GM18870 (cell line): Measurements from ENCODE around the gene CDK6.
"Not testable (repeated sequence)": the region's sequence is repeated elsewhere in the genome, so short reads cannot be mapped to it uniquely, and the experiment has no call there.

ENCODE experiments used
- ATAC-seq: cut with Tn5 transposase; IDR thresholded peaks from one replicate; pipeline ENCODE4 v1.9.1; 2021; ENCODE audit warnings: moderate library complexity; ENCODE audit not compliant: unreplicated experiment

The CDK6 gene

DNA sequence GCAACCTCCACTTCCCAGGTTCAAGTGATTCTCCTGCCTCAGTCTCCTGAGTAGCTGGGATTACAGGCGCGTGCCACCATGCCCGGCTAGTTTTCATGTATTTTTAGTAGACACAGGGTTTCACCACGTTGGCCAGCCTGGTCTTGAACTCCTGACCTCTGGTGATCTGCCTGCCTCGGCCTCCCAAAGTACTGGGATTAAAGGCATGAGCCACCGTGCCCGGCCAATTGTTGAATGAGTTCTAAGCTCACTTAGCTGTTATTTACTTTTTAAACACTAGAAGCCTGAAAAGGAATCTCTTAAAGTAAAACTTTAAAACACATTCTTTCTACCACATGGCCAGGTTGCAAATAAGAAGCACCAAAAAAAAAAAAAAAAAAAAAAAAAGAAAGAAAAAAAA, 231.9 kb downstream of the CDK6 start:
- not testable (repeated sequence) for ATAC-seq

DNA sequence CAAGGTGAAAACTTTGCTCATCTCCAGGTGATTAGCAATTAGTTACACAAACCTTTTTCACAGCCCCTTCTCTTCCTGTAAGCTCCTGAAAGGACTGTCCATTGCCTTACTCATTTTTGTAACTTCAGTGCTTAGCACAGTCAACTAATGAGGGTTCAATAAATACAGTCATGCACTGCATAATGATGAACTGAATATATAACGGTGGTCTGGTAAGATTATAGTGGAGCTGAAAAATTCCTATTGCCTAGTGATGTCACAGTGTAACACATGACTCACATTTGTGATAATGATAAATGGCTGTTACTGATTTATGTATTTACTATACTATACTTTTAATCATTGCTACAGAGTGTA, 233.3 kb downstream of the CDK6 start:
- no peak for ATAC-seq

DNA sequence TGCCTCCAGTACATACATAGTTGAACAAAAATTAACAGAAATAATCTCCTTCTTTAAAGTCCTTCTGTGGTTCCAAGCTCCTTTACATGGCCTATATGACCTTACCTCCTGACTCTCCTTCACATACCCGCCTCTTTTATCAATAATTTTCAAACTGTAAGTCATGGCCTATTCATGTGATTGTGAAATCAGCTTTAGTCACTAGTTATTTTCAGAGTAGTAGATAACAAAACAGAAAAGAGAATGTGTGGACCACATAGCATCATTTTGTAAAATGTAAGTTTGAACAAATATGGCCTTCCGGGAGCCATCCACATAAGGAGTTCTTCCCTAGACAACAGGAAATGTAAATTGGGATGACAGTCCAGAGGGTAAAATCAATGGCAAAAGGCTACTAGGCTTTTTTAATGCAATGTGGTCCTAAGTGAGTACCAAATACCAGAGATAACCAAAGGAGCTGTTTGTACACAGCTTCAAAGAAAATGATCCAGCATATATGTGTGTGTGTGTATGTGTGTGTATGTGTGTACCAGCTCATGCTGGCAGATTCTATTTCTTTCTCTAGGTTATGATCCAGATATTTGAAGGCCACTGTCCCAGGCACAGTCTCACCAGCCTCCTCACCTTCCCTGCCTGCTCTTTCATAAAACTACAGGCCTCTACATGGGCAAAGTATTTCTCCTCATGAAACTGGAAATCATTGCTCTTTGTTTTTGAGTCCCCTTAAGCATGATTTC, 233.9 kb downstream of the CDK6 start:
- ATAC-seq, result no peak

DNA sequence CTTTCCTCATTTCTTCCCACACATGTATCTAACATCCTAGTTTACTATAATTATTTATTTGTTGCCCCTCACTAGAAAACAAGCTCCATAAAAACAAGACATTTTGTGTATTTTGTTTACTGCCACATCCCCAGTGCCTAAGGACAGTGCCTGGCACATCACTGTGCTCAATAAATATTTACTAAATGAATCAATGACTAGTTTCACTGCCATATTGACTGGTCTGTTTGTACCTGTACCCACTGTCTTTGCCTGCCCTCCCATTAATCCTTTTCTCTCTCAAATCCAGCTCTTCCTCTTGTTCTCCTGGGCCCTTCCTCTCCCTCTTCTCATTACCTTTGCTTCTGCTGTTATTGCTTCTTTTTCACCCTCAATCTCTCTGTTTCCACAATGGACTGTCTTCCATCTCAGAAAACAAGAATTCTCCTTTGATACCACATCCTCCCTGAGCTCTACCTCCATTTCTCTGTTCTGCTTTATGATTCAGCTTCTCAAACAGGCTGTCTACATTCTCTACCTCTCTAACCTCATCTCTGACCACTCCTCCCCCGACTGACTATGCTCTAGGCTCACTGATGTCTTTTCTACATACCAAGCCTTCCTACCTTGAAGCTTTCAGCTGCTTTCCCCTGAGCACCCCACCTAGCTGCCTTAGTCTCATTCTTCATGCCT, 237.9 kb downstream of the CDK6 start:
- ATAC-seq, result peak; percentile 61

DNA sequence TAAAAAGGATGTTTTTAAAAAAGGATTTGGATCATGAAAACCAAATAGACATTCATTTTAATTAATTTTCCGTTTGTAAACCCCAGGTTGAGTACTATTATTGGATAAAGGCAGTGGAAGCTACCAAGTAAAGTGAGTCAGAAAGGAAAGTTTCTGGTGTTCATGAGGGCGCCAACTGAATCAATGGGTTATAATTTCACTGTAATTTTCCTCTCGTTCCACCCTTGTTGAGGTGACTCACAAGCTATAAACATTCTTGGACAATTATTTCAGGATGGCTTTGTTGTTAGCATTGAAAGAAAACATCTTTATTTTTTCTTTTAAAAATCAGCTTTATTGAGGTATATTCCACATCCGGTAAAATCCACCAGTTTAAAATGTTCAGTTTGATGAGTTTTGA, 241.1 kb downstream of the CDK6 start:
- ATAC-seq, result no peak

DNA sequence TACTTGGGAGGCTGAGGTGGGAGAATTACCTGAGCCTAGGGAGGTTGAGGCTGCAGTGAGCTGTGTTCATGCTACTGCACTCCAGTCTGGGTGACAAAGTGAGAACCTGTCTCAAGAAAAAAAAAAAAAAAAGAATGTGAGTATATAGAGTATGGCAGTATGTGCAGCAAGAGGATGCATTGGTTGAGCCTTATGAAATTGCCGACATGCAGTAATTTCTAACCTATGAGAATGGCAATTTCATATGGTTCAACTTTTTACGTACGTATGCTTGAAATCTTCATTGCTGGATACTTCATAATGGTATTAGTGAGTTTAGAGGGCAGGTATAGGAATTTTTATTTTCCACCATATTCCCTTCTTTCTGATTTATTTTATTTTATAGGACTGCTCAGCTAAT, 241.6 kb downstream of the CDK6 start:
- no peak for ATAC-seq

DNA sequence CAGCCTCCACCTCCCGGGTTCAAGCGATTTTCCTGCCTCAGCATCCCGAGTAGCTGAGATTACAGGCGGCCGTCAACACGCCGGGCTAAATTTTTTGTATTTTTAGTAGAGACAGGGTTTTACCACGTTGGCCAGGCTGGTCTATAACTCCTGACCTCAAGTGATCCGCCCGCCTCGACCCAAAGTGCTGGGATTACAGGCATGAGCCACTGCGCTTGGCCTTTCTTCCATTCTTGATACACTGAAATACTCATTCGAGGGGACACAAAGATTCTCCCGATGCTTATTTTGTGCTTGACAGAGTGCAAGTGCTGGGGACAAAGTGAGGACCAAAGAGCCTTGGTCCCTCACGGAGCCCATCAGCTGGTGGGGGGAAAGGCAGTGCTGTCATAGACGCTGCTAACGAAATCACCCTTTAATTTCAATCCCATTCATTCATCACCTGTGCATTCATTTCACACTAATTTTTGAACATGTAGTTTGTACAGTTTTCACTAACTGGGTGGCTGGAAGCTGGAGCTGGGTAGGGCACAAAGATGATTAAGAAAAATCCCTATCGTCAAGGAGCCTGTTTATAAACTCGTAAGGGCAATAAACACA, 245.6 kb downstream of the CDK6 start:
- ATAC-seq, result no peak

DNA sequence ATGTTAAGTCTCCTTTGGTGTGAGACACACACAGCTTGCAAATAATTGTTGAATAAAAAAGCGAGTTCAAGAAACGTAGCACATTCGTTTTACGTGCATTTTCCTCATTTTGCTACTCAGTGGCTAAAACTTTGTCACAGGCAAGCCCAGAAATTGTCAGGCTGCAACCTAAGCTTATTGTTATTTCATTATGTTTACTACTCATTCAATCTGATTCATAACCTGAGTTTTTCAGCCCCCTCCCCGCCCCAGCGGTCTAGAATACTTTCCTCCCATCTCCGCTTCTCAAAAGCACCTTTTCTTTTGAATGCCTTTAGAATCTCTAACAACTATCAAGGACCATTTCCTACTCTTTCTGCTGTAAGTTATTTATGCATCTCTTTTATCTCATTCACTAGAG, 247.3 kb downstream of the CDK6 start:
- ATAC-seq, result no peak

DNA sequence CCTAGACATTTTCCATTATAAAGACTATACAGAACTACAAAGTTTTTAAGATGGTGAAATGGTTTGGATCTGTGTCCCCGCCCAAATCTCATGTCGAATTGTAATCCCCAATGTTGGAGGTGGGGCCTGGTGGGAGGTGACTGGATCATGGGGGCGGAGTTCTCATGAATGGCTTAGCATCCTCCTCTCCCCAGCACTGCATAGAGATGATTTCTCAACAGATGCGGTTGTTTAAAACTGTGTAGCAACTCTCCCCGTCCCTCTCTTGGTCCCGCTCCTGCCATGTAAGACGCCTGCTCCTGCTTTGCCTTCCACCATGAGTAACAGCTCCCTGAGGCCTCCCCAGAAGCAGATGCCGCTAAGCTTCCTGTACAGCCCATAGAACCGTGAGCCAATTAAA, 247.8 kb downstream of the CDK6 start:
- no peak for ATAC-seq

DNA sequence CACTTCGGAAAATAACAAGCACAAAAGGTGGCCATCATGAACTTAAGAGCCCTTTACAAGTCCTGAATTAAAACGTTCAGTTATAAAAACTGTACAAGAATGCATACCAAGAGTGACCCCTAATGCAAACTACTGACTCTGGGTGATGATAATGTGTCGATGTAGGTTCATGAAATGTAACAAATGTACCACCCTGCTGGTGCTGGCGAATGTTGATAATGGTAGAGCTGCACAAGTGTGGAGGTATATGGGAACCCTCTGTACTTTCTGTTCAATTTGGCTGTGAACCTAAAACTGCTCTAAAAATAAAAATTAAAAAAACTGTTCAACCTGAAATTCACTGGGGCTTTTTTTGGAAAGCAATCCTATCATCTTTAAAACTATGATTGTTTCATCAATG, 249.5 kb downstream of the CDK6 start:
- ATAC-seq, result no peak

DNA sequence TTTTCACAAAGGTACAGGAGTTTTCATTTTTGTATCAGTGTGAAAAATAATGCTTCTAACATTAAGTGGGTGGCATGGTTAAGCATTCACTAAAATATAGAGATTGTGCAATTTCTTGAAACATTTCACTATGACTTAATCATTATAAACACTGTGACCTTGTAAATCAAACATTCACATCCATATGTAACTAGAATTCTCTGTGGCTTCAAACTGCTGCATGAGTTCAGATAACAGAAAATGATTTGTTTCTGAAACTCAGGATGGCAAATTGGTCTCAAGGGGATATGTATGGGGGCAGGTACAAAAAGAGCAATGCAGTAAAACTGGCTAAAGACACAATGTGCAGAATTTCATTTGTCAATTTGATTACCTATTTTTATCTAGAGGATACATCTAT, 250.0 kb downstream of the CDK6 start:
- ATAC-seq, result no peak

DNA sequence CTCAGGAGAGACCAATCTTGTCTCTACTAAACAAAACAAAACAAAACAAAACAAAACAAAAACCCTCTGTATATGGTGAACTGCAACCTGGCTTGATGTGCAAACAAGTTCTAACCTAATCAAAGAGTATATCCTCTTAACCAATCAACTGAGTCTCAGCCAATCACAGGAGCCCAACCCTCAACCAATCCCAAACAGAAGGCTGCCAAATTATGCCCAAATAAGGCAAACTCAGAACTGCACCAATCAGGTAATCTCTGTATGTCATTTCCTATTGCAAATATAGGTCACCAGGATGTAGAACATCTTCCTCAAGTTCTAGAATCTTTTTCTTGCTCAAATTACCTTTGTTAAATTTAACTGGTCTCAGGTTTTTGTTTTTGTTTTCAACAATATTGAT, 251.4 kb downstream of the CDK6 start:
- no peak for ATAC-seq

DNA sequence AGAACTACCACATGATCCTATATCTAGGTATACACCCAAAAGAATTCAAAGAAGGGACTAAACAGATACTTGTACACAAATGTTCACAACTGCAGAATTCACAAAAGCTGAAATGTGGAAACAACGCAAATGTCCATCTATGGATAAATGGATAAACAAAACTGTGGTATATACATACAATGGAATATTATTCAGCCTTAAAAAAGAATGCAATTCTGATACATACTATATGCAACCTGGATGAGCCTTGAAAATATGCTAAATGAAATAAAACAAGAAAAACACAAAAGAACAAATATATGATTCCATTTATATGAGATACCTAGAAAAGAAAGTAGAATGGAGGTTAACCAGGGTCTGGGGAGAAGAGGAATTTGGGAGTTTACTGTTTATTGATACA, 253.4 kb downstream of the CDK6 start:
- ATAC-seq, result no peak

DNA sequence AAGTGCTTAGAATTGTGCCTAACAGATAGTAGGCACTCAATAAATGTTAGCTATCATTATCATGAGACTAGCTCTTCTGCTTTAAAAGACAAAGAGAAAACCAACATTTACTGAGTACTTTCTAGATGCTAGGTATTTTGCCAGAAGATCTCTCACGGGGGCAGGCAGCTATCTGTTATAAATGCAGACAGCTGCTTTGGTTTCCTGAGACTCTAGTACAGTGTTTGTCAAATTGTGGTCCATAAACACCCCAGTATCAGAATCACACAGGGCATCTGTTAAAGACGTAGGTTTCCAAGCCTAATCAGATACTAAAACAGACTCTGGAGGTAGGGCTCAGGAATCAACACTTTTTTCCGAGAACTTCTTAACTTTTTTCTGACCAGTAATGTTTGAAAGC, 260.1 kb downstream of the CDK6 start:
- no peak for ATAC-seq

DNA sequence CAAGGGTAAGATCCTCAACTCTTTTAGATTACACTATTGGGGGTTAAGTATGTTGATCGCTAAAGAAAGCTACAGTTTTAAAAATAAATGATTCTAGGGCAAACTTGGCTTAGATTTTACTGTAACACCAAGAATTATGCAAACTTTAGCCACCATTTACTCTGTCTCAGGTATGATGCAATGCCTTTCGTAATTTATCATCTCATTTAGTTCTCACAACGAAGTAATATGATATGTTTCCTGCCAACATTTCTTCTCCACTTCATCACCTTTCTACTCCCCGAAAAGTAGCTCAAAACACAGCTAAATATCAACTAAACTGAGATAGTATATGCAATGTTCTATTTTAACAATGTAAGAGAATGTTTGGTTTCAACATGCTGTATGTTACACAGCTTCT, 267.2 kb downstream of the CDK6 start:
- no peak for ATAC-seq

DNA sequence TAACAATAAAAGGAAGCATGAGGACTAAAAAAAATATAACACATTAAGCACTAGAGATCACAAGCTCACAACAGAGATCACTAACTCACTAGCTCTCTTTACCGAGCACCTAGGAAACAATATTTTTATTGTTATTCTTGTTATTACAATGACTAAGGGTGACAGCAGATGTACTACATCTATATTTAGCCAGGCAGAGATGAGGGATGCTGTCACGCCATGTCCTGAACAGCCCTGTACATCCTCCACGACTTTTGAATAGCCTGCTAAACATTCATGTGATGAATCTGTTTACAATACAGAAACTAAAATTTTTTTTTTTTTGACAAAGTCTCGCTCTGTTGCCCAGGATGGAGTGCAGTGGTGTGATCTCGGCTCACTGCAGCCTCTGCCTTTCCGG, 268.9 kb downstream of the CDK6 start:
- no peak for ATAC-seq

DNA sequence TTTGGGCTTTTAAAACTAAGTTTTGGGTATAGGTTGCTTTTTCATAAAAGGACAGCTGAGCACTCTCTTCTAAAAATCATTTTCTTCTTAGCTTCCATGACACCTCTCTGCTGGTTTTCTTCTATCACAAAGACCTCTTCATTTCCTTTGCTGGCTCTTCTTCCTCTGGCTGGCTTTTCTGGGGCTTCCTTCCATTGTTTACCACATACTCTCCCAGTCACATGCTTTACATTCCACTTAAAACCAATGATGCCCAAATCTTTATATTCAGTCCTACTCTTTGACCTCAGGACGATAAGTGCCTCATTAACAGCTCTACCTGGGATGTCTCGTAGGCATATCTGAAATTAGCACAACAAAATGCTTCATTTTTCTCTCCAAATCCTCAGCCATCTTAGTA, 273.0 kb downstream of the CDK6 start:
- ATAC-seq, result no peak

DNA sequence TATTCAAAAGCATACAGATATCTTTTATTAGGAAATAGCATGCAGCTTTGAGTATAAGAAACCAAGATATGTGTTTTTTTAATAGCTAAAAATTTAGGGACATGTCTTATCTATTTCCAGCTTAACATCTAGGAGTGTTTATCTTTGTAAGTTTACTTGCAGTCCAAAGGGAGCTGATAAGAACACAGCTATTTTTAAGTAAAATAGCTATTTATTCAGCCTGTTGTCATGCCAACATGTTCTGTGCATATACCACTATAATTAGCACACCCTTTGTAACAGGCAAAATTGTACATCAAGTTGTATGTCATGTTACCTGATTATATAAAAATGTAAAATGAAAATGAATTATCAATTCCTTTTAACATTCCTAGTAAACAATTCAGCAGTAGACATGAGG, 275.8 kb downstream of the CDK6 start:
- no peak for ATAC-seq

DNA sequence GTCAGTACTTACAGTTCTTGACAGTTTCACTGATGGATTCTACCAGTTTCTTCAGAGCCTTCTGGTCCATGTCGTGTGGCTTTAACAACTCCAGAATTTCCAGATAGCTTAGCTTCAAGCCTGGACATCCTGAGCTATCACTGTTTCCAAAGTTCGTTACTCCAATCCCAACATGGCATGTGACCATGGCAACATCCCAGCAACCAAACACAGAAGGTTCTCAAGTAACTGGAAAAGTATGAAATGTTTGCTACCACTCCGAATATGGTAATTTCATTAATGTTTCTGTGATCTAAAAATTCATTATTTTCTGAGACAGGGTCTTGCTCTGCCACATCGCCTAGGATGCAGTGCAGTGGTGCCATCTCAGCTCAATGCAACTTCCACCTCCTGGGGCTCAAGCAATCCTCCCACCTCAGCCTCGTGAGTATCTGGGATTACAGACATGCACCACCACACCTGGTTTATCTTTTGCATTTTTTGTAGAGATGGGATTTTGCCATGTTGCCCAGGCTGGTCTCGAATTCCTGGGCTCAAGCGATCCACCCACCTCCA, 278.5 kb downstream of the CDK6 start:
- ATAC-seq, result no peak

DNA sequence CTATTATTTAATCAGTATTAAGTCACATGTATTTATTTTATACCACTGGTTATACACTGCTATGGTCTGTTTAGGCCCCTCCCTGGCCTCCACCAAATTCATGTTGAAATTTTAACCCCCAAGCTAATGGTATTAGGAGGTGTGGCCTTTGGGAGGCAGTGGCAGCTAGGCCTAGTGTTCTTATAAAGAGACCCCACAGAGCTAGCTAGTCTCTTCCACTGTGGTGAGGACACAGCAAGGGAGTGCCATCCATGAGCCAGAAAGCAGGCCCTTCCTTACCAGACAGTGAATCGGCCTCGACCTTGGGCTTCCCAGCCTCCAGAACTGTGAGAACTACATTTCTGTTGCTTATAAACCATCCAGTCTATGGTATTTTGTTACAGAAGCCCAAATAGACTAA, 279.1 kb downstream of the CDK6 start:
- ATAC-seq, result no peak
